ENCODE data around the gene RRBP1. TPM values are rescaled to one million over a fixed set of nuclear protein-coding genes. Genes with fewer than 3 reads are reported as not detected.
A peak's percentile ranks its signal among the peaks of the same experiment; 100 is the strongest.

The RRBP1 gene
- total RNA-seq, 1 donor from 2014 or later, result 101 TPM

DNA sequence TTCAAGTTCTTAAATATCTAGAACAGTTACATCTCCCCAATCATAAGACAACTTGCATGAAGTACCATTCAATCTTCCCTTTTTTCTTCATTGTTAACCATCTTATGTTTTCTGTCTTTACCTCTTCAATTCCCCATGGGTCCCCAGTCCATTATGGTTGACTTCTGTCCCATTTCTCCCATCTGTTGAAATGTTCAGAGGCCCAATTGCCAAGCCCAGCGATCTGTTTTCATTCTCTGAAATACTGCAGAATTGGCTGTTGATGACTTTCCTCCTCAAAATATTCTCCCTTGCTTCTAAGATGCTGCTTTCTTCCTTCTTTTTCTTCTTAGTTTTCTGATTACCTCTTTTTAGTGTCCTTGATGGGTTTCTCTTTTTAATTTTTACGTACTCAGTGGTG lies 86.2 kb downstream of the RRBP1 start:
- Histone ChIP-seq H3K4me1 (peaks cover 6 to 69% of the 10 kb centered on the region in 2 donors), H3K27ac (peak overlapping the region in 1 of 2 donors; percentile 67), H3K9me3 (no peaks in the 10 kb centered on the region), H3K4me3 (peak overlapping the region in 1 of 2 donors; percentile 55), H3K36me3 (peaks cover 0 to 18% of the 10 kb centered on the region in 2 donors), H3K27me3 (no peaks in the 10 kb centered on the region)
- no peak for DNase-seq (ENCODE audit: low spot score in 2 of 2)
- TF ChIP-seq, protein P1, sequence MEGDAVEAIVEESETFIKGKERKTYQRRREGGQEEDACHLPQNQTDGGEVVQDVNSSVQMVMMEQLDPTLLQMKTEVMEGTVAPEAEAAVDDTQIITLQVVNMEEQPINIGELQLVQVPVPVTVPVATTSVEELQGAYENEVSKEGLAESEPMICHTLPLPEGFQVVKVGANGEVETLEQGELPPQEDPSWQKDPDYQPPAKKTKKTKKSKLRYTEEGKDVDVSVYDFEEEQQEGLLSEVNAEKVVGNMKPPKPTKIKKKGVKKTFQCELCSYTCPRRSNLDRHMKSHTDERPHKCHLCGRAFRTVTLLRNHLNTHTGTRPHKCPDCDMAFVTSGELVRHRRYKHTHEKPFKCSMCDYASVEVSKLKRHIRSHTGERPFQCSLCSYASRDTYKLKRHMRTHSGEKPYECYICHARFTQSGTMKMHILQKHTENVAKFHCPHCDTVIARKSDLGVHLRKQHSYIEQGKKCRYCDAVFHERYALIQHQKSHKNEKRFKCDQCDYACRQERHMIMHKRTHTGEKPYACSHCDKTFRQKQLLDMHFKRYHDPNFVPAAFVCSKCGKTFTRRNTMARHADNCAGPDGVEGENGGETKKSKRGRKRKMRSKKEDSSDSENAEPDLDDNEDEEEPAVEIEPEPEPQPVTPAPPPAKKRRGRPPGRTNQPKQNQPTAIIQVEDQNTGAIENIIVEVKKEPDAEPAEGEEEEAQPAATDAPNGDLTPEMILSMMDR (IDR thresholded peaks at IDR 0.05), result no peak
- intact Hi-C loops (cut with DNase I), result no loop called here

DNA sequence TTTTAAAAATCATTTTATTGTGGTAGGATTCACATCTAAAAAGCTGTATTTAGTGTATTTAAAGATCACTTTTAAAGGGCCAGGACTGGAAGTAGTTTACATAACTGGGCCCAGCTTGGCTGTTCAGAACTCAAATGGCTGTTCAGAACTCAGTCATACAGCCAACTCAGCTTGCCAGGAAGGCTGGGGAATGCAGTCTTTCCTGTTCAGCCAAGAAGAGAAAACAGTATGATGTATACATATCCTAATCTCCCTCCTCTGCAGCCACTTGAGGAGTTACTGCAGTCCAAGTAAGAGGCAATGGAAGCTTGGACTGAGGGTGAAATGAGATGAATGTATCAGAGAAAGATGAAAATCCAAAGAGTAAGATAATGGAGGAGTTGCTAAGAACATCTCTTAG lies 87.6 kb downstream of the RRBP1 start:
- peak in 1 of 2 donors; percentile 66 for DNase-seq (ENCODE audit: low spot score in 2 of 2)
- TF ChIP-seq, protein P1 (IDR thresholded peaks at IDR 0.05), result no peak
- H3K27me3 ChIP-seq, result no peaks in the 10 kb centered on the region
- H3K4me3 ChIP-seq, result peak overlapping the region; percentile 13 to 55
- H3K36me3 ChIP-seq, result peaks cover 0 to 18% of the 10 kb centered on the region in 2 donors
- H3K4me1 ChIP-seq, result peaks cover 6 to 71% of the 10 kb centered on the region in 2 donors
- intact Hi-C loops (cut with DNase I), result no loop called here
- peak overlapping the region; percentile 67 to 75 for H3K27ac ChIP-seq
- H3K9me3 ChIP-seq, result no peaks in the 10 kb centered on the region

DNA sequence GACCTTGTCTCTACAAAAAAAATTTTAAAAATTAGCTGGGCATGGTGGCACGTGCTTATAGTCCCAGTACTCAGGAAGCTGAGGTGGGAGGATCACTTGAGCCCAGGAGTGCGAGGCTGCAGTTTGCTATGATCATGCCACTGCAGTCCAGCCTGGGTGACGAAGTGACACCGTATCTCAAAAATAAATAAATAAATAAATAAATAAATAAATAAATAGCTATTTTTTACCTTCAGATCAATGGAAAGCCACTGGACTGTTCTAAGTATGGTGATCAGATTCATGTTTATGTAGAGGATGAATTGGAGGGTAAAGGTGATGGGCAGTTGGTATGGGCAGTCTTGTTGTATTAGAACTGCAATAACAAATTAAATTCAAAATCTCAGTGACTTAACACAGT lies 88.1 kb downstream of the RRBP1 start:
- peak overlapping the region; percentile 13 to 55 for H3K4me3 ChIP-seq
- no peak for DNase-seq (ENCODE audit: low spot score in 2 of 2)
- H3K9me3 ChIP-seq, result no peaks in the 10 kb centered on the region
- H3K27me3 ChIP-seq, result no peaks in the 10 kb centered on the region
- TF ChIP-seq, protein P1 (IDR thresholded peaks at IDR 0.05), result no peak
- H3K27ac ChIP-seq, result peak overlapping the region; percentile 67 to 75
- peaks cover 6 to 69% of the 10 kb centered on the region in 2 donors for H3K4me1 ChIP-seq
- peaks cover 0 to 14% of the 10 kb centered on the region in 2 donors for H3K36me3 ChIP-seq
- intact Hi-C loops (cut with DNase I), result no loop called here

DNA sequence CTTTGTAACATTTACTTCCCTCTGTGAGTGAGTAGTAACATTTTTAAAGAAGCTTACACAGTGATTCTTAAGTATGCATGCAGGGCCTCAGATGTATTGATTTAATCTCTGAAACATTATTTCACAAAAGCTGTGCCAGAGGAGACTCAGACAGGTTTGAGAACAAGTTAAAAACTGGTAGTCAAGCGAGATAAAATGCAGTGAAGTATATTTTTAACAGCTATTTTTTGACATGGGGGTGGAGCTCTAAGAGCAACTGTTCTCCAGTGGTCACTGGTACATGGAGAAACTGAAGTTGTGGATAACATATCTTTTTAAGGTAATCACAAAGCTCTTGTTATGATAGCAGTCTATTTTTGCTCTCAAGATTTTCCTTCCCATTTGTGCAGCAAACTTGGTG lies 91.8 kb downstream of the RRBP1 start:
- H3K27ac ChIP-seq, result peak overlapping the region; percentile 67 to 75
- DNase-seq (ENCODE audit: low spot score in 2 of 2), result no peak
- no peaks in the 10 kb centered on the region for H3K9me3 ChIP-seq
- TF ChIP-seq, protein P1 (IDR thresholded peaks at IDR 0.05), result no peak
- H3K36me3 ChIP-seq, result peaks cover 0 to 7% of the 10 kb centered on the region in 2 donors
- H3K4me3 ChIP-seq, result peak overlapping the region; percentile 2 to 55
- intact Hi-C loops (cut with DNase I), result no loop called here
- peaks cover 16 to 71% of the 10 kb centered on the region in 2 donors for H3K4me1 ChIP-seq
- no peaks in the 10 kb centered on the region for H3K27me3 ChIP-seq

DNA sequence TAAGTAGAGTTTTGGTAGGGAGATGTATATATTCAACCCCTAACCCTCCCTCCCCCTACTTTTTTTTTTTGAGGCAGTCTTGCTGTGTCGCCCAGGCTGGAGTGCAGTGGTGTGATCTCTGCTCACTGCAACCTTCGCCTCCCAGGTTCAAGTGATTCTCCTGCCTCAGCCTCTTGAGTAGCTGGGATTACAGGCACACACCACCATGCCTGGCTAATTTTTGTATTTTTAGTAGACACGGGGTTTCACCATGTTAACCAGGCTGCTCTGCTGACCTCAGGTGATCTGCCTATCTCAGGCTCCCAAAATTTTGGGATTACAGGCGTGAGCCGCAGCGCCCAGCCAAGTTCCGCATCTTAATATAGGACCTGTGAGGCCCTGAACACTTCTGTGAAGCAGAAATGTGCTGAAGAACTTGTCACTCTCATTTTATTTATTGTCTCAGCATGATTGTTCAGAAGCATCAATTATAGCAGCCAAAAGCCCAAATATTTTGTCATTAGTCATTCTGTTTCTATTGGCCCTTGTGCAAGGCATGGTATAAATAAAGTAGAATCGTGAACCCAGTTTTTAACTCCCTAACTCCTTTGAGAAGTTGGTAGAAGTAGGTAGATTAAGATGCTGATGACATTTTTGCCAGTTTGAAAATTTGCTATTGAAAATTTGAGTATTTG lies 92.7 kb downstream of the RRBP1 start:
- peak overlapping the region; percentile 67 to 75 for H3K27ac ChIP-seq
- peak overlapping the region; percentile 28 to 55 for H3K4me3 ChIP-seq
- TF ChIP-seq, protein P1 (IDR thresholded peaks at IDR 0.05), result no peak
- no peaks in the 10 kb centered on the region for H3K27me3 ChIP-seq
- no peak for DNase-seq (ENCODE audit: low spot score in 2 of 2)
- peaks cover 16 to 70% of the 10 kb centered on the region in 2 donors for H3K4me1 ChIP-seq
- intact Hi-C loops (cut with DNase I), result loop anchor here (2.0 kb wide), 2 partner anchors 18 to 24 kb away; partner anchors contain the start of gene DSTN
- no peaks in the 10 kb centered on the region for H3K9me3 ChIP-seq
- peaks cover 0 to 11% of the 10 kb centered on the region in 2 donors for H3K36me3 ChIP-seq
